Ramos (cell line): ENCODE data around the gene SEMA4D.

Experiments
- in situ Hi-C: fragments of 300-500 bp; cut with MboI; formaldehyde crosslinking; loops from one replicate; pipeline ENCODE4 v1.14.3; 2022; ENCODE audit warnings: low sequenced_read_pairs; ENCODE audit not compliant: unreplicated experiment

SEMA4D gene

GRCh38 chr9:89422151-89422975 lies 75.5 kb downstream of the SEMA4D start:
- in situ Hi-C loops: loop anchor here (10.0 kb wide), 1 partner anchor 108 kb away; the partner anchor contains the start of genes CKS2 and SECISBP2

GRCh38 chr9:89421595-89421994 lies 76.3 kb downstream of the SEMA4D start:
- in situ Hi-C loops: loop anchor here (10.0 kb wide), 1 partner anchor 107 kb away; the partner anchor contains the start of genes CKS2 and SECISBP2

DNA sequence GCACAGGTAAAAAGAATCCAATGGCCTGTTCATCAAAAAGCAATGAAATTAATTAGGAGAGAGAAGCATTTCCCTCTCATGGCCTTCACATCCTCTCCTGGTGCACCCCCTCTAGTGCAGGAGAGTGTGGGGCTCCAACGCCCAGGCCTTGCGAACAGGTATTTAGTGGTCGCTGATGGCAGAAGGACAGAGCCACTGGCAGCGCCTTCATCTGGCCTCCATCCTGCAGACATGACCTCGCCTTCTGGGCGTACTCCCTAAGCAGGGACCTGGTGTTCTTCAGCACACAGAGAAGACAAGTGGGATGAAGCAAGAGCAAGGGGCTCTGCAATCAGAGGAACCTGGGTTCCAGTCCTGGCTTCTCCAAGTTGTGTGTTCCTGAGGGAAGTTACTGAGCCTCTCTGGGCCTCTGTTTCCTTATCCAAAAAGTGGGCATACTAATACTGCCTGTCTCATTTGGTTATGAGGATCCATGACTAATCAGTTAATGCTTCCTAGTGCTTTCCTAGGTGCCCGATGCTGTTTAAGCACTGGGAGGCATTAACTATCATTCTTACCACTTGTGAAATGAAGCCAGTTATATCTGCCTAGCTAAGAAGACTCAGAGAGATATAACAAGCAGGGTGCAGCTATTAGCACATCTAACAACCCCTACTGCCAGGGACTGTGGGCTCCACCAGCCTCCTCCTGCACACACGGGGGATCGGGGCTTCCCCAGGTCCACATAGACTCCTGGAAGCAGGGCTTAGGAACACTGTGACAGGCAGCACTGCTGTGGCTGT lies 77.3 kb downstream of the SEMA4D start:
- in situ Hi-C loops: loop anchor here (10.0 kb wide), 1 partner anchor 106 kb away; the partner anchor contains the start of genes CKS2 and SECISBP2

GRCh38 chr9:89419978-89420394 lies 77.9 kb downstream of the SEMA4D start:
- in situ Hi-C loops: loop anchor here (10.0 kb wide), 1 partner anchor 105 kb away; the partner anchor contains the start of genes CKS2 and SECISBP2

DNA sequence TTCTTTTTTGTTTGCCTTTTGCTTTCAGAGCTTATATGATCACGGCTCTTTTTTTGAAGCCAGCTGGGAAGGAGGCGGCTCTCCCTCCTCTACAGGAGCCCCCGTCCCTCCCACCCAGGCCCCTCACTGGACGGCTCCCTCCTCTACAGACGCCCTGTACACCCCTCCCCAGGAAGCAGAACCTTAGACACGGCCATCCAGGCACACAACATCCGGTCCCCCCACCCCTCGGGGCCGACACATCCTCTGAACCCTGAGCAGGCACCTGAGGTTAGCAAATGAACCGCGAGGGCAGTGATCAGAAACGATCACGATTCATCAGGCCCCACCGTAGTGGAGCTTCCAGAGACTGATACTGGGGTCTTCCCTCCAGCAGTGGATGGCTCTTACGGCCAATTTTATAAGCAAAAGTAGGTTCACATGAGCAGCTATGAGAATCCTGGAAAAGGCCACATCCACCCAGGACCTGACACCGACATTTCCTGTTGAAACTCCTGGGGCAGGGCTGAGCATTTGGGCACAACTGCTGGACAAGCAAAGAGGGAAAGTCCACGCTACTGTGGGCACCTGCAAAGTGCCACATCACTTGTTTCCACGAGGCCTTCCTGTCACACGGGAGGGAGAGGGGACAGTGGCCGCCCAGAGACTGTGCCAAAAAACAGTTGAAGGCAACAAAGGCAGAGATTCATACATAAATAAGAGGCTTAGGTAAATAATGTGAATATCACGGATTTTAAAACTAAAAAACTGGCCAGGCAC lies 78.9 kb downstream of the SEMA4D start:
- in situ Hi-C loops: no loop called here

- in situ Hi-C loops: no loop called here
Measured at GRCh38 chr9:89418474-89418845, 79.5 kb downstream of the SEMA4D start.

DNA sequence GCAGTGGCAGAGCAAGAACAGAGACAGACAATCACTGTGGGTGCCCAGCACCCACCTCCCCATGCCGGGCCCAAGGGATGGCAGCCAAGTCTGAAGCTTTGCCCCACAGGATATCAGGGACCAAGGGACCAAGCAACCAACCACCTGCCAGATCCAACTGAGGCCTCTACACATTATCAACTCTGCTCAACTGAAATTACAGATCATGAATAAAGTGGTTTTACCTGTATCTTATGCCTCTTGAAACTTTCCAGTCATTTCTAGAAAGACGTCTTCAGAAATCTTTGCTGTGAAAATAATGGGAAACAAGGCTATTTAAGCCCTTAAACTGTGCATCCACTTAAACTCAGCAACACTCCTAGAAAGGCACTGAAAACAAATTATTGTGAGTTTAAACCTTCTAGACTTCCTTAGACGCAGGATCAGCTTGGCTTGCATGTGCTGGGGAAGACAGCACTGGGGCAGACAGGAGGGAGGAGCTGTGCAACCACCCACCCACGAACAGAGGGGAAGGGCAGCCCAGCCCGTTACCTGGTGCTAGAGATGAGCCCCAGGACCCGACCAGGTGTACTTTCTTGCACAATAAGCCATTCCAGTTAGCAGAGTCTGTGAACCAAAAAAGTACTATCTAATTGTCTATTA lies 80.0 kb downstream of the SEMA4D start:
- in situ Hi-C loops: no loop called here

- in situ Hi-C loops: no loop called here
Measured at GRCh38 chr9:89414670-89415324, 83.1 kb downstream of the SEMA4D start.

GRCh38 chr9:89413963-89414638 lies 83.8 kb downstream of the SEMA4D start:
- in situ Hi-C loops: no loop called here

GRCh38 chr9:89412951-89413350 lies 85.0 kb downstream of the SEMA4D start:
- in situ Hi-C loops: no loop called here

GRCh38 chr9:89412541-89412940 lies 85.4 kb downstream of the SEMA4D start:
- in situ Hi-C loops: no loop called here

- in situ Hi-C loops: no loop called here
Measured at GRCh38 chr9:89411759-89412158, 86.2 kb downstream of the SEMA4D start.

GRCh38 chr9:89410641-89411350 lies 87.1 kb downstream of the SEMA4D start:
- in situ Hi-C loops: no loop called here

DNA sequence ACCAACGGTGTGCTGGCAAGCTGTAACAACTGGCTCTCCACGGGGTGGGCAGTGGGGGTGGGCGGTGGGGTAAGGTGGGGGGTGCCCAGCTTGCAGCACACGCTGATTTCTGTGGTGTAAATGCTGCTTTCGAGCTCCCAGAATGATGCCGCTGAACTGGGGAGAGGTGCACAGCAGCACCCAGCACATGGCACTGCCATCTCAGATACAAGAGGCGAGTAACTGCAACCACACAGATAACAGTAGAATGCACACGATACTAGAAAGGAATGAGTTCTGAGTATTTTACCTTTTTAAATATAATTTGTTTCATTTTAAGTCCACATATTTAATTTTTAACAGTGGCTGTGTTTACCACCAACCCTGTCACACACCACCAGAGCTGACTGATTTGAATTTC lies 87.9 kb downstream of the SEMA4D start:
- in situ Hi-C loops: no loop called here

DNA sequence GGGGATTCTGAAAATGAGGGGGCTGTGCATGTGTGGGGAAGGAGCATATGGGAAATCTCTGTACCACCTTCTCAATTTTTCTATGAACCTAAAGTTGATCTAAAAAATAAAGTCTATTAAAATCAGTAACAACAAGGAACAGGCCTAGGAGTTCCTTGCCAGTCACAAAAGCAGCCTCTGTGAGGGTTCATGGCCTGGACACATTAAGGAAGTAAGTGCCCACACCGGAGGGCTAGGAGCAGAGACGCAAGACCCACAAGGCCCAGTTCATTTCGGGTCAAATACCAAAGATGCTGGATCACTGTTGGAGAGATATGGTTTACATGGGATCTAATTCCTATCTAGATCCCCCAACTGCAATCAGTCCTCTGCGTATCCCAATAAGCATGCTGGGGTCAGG lies 88.4 kb downstream of the SEMA4D start:
- in situ Hi-C loops: no loop called here

- in situ Hi-C loops: no loop called here
Measured at GRCh38 chr9:89408628-89409101, 89.2 kb downstream of the SEMA4D start.

- in situ Hi-C loops: no loop called here
Measured at GRCh38 chr9:89407070-89407469, 90.8 kb downstream of the SEMA4D start.

GRCh38 chr9:89405826-89406225 lies 92.1 kb downstream of the SEMA4D start:
- in situ Hi-C loops: no loop called here
